GM12878 (cell line): Measurements from ENCODE around the gene CD38. TPM values are rescaled to one million over a fixed set of nuclear protein-coding genes. Genes with fewer than 3 reads are reported as not detected.
A peak's percentile ranks its signal among the peaks of the same experiment; 100 is the strongest.

Experiments
- ATF2 ChIP-seq: IDR thresholded peaks from 2 replicates; pipeline ENCODE4 v1.6.1; 2012; ENCODE audit warnings: low read length, inconsistent platforms
- BACH1 ChIP-seq: fragments of 450-650 bp; IDR thresholded peaks from 2 replicates; pipeline ENCODE4 v1.6.1; 2017; ENCODE audit warnings: mild to moderate bottlenecking, borderline replicate concordance
- BRCA1 ChIP-seq: IDR thresholded peaks from 2 replicates; pipeline ENCODE4 v1.6.1; 2011; ENCODE audit warnings: low read depth, low read length, improper control_type of control experiment
- CEBPZ ChIP-seq: fragments of 150-350 bp; IDR thresholded peaks from 2 replicates; pipeline ENCODE4 v1.6.1; 2016; ENCODE audit warnings: low read depth, low read length
- HDAC6 ChIP-seq: fragments of 200-600 bp; sonication (generic); IDR thresholded peaks from one replicate; pipeline ENCODE4 v1.8.0; 2017; ENCODE audit warnings: antibody characterized with exemption; ENCODE audit not compliant: unreplicated experiment
- NFXL1 ChIP-seq: fragments of 450-650 bp; IDR thresholded peaks from 2 replicates; pipeline ENCODE4 v1.6.1; 2017; ENCODE audit warnings: antibody characterized with exemption, mild to moderate bottlenecking, borderline replicate concordance
- NR2C2 ChIP-seq: IDR thresholded peaks from 2 replicates; pipeline ENCODE4 v1.6.1; 2011; ENCODE audit warnings: borderline replicate concordance, low read depth; ENCODE audit not compliant: control insufficient read depth, insufficient read length
- PRDM15 ChIP-seq: fragments of 450-650 bp; formaldehyde crosslinking; IDR thresholded peaks from 2 replicates; pipeline ENCODE4 v1.4.0; 2020; ENCODE audit warnings: mild to moderate bottlenecking, moderate library complexity
- RAD51 ChIP-seq: fragments of 450-650 bp; IDR thresholded peaks from 2 replicates; pipeline ENCODE4 v1.6.1; 2016; ENCODE audit warnings: moderate library complexity, mild to moderate bottlenecking, inconsistent platforms
- RB1 ChIP-seq: fragments of 450-650 bp; formaldehyde crosslinking; IDR thresholded peaks from 2 replicates; pipeline ENCODE4 v1.6.1; 2017; ENCODE audit warnings: mild to moderate bottlenecking, borderline replicate concordance
- RELB ChIP-seq: fragments of 450-650 bp; IDR thresholded peaks from 2 replicates; pipeline ENCODE4 v1.6.1; 2017; ENCODE audit warnings: low read depth, mild to moderate bottlenecking, moderate library complexity
- SMAD5 ChIP-seq: IDR thresholded peaks from 2 replicates; pipeline ENCODE4 v1.6.1; 2016; ENCODE audit warnings: antibody characterized with exemption, low read depth
- ZNF207 ChIP-seq: fragments of 450-650 bp; IDR thresholded peaks from 2 replicates; pipeline ENCODE4 v1.6.1; 2014; ENCODE audit warnings: antibody characterized with exemption, mild to moderate bottlenecking, borderline replicate concordance
- ZNF24 ChIP-seq: fragments of 450-650 bp; IDR thresholded peaks from 2 replicates; pipeline ENCODE4 v1.6.1; 2017; ENCODE audit warnings: antibody characterized with exemption, mild to moderate bottlenecking
- polyA plus RNA-seq, 11 experiments: library from polyadenylated mRNA; depleted of rRNA in 4 of 11; unstranded in 6 of 11; stranded (reverse) in 5 of 11; fragments of >200 nt; fragmentation: Nextera tagmentation in 4 of 11; fragmentation: Illumina TruSeq in 1 of 11; extraction: Ambion mirVana in 4 of 11; extraction: Trizol in 1 of 11; gene quantifications; 1 replicate in 1 of 11; 2 replicates in 10 of 11; pipeline versions ENCODE4 v1.2.1 to v1.2.3, GENCODE V29; 2011 to 2016; ENCODE audit warnings: inconsistent platforms in 2 of 11, missing spikeins in 2 of 11, low read depth in 1 of 11
- total RNA-seq, 4 experiments: library from RNA; depleted of rRNA in 3 of 4; stranded (reverse); fragments of >200 nt in 3 of 4; fragmentation: Illumina TruSeq in 1 of 4; extraction: Trizol in 1 of 4; gene quantifications; 2 replicates each; pipeline versions ENCODE4 v1.2.1 to v1.2.3, GENCODE V29; 2013 to 2021

Gene CD38
- total and polyA plus RNA-seq, 10 of the 15 experiments (the other 5 are each of a cell fraction or from before 2014, with no cell fraction given) = 3.5 to 39.8 (median 12.7) TPM

GRCh38 chr4:15778289-15779241, at the start of gene CD38 (continued):
- TF ChIP-seq BACH1 (0 out of 2 replicates have a peak, but pooled peaks have one; percentile 44), NR2C2 (no peak), RAD51 (no peak), CEBPZ (no peak), RB1 (no peak), RELB (no peak), ZNF24 (no peak), BRCA1 (no peak), PRDM15 (no peak), HDAC6 (peak; percentile 79), SMAD5 (no peak), ATF2 (peak; percentile 58; the same call in 1 of the 2 replicates), ZNF207 (no peak; the same call in 1 of the 2 replicates), NFXL1 (no peak)
